NB4 (cell line): ENCODE data around the gene NAP1L5.

Experiments used
- MYC ChIP-seq: IDR thresholded peaks from 2 replicates; pipeline ENCODE4 v1.6.1; 2011; ENCODE audit warnings: low read depth, low read length
- POLR2A ChIP-seq: IDR thresholded peaks from 2 replicates; pipeline ENCODE4 v1.6.1; 2011; ENCODE audit warnings: mild to moderate bottlenecking; ENCODE audit not compliant: insufficient read length; ENCODE audit errors: extremely low read depth
- TF ChIP-seq, protein P1 (sequence below): IDR thresholded peaks from one replicate; pipeline ENCODE4 v1.5.1; 2012; ENCODE audit warnings: low read depth, low read length
- TF ChIP-seq, protein P2 (sequence below): IDR thresholded peaks from 2 replicates; pipeline ENCODE4 v1.6.1; 2011; ENCODE audit warnings: low read depth, low read length

DNA sequence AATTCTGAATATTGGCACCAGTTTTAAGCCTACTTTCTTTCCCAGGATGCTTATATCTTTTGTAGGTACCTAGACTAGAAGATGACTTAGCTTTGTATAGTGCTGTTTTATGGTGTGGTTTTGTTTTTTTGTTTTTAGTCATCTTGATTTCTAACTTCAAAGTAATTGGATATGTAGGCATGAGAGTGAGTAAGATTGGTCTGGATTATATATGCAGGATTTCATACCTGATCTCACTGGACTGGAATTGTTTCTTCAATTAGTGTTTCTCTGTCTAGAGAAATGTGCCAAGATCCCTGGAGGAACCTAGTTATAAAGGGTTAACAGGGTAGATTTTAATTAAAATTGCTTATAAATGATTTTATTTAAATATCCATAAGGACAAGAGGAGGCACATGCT is 23.1 kb downstream of the NAP1L5 start:
- TF ChIP-seq, protein P1, sequence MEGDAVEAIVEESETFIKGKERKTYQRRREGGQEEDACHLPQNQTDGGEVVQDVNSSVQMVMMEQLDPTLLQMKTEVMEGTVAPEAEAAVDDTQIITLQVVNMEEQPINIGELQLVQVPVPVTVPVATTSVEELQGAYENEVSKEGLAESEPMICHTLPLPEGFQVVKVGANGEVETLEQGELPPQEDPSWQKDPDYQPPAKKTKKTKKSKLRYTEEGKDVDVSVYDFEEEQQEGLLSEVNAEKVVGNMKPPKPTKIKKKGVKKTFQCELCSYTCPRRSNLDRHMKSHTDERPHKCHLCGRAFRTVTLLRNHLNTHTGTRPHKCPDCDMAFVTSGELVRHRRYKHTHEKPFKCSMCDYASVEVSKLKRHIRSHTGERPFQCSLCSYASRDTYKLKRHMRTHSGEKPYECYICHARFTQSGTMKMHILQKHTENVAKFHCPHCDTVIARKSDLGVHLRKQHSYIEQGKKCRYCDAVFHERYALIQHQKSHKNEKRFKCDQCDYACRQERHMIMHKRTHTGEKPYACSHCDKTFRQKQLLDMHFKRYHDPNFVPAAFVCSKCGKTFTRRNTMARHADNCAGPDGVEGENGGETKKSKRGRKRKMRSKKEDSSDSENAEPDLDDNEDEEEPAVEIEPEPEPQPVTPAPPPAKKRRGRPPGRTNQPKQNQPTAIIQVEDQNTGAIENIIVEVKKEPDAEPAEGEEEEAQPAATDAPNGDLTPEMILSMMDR = no peak
- TF ChIP-seq POLR2A (no peak), MYC (no peak)
- TF ChIP-seq, protein P2, sequence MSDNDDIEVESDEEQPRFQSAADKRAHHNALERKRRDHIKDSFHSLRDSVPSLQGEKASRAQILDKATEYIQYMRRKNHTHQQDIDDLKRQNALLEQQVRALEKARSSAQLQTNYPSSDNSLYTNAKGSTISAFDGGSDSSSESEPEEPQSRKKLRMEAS = no peak
